IMR-90 (cell line): ENCODE data around the gene PTPRN2. TPM values are rescaled to one million over a fixed set of nuclear protein-coding genes. Genes with fewer than 3 reads are reported as not detected.

Source experiments
- ATAC-seq: fragments of 200-7000 bp; cut with Tn5 transposase; 2 replicates; pipeline ENCODE4 v1.9.1; 2020; ENCODE audit warnings: low read depth, mild to moderate bottlenecking, moderate library complexity
- BruUV-seq: library from RNA; stranded (reverse); fragments of 400-500 nt; replicated peaks from 2 replicates; lab custom pipeline; 2021; lab: Mats Ljungman, UMichigan
- CTCF ChIA-PET: fragments of 300-600 bp; formaldehyde crosslinking; extraction: SDS; loops from one replicate; lab custom pipeline; 2021; ENCODE audit warnings: antibody characterized with exemption; lab: Yijun Ruan, JAX
- POLR2A ChIA-PET: fragments of 300-600 bp; sonication (Branson Sonifier 250); formaldehyde crosslinking; loops from one replicate; lab custom pipeline; 2022; ENCODE audit warnings: antibody characterized with exemption; ENCODE audit not compliant: unreplicated experiment; lab: Charles Lee
- DNase-seq: peaks from one replicate; pipeline ENCODE4 v3.0.0; 2013
- H2AFZ ChIP-seq: replicated peaks from 2 replicates; pipeline ENCODE3; 2013; ENCODE audit warnings: low read length, mild to moderate bottlenecking; ENCODE audit not compliant: poor library complexity
- H2AK5ac ChIP-seq: 2 replicates; pipeline ENCODE4 v1.6.1; 2013; ENCODE audit warnings: low read depth, low read length, inconsistent platforms
- H2AK9ac ChIP-seq: replicated peaks from 2 replicates; pipeline ENCODE3; 2013; ENCODE audit warnings: mild to moderate bottlenecking, low read depth, low read length, moderate library complexity; ENCODE audit not compliant: poor library complexity
- H2BK120ac ChIP-seq: 2 replicates; pipeline ENCODE4 v1.6.1; 2013; ENCODE audit warnings: low read depth, low read length, inconsistent platforms
- H2BK15ac ChIP-seq: 3 replicates; pipeline ENCODE4 v1.6.1; 2013; ENCODE audit warnings: low read depth, low read length, inconsistent platforms
- H2BK20ac ChIP-seq: 2 replicates; pipeline ENCODE4 v1.6.1; 2013; ENCODE audit warnings: low read depth, mild to moderate bottlenecking, inconsistent platforms, low read length, moderate library complexity
- H2BK5ac ChIP-seq: 2 replicates; pipeline ENCODE4 v1.6.1; 2013; ENCODE audit warnings: mild to moderate bottlenecking, low read depth, low read length, inconsistent platforms; ENCODE audit not compliant: poor library complexity, severe bottlenecking
- H3K14ac ChIP-seq: replicated peaks from 2 replicates; pipeline ENCODE4 v1.6.1; 2013; ENCODE audit warnings: low read depth, low read length, inconsistent platforms
- H3K18ac ChIP-seq: 2 replicates; pipeline ENCODE4 v1.6.1; 2013; ENCODE audit warnings: low read depth, low read length, control low read depth
- H3K23ac ChIP-seq: 2 replicates; pipeline ENCODE4 v1.6.1; 2013; ENCODE audit warnings: low read depth, low read length, inconsistent platforms
- H3K27ac ChIP-seq: 2 replicates; pipeline ENCODE4 v1.5.1; 2013; ENCODE audit warnings: mild to moderate bottlenecking, control low read depth, low read length; ENCODE audit not compliant: insufficient read depth
- H3K27me3 ChIP-seq: 2 replicates; pipeline ENCODE4 v1.6.1; 2013; ENCODE audit warnings: low read length; ENCODE audit not compliant: control insufficient read depth, insufficient read depth
- H3K36me3 ChIP-seq: 2 replicates; pipeline ENCODE4 v1.6.1; 2013; ENCODE audit warnings: low read length, mixed read lengths; ENCODE audit not compliant: control insufficient read depth, insufficient read depth
- H3K4ac ChIP-seq: 2 replicates; pipeline ENCODE4 v1.6.1; 2013; ENCODE audit warnings: low read depth, low read length, inconsistent platforms
- H3K4me1 ChIP-seq: 2 replicates; pipeline ENCODE4 v1.6.1; 2013; ENCODE audit warnings: low read length, mixed read lengths; ENCODE audit not compliant: control insufficient read depth, insufficient read depth
- H3K4me2 ChIP-seq: 2 replicates; pipeline ENCODE4 v1.6.1; 2013; ENCODE audit warnings: low read depth, mild to moderate bottlenecking, control low read depth, low read length, moderate library complexity
- H3K4me3 ChIP-seq: 2 replicates; pipeline ENCODE4 v1.5.1; 2013; ENCODE audit warnings: low read depth, mild to moderate bottlenecking, control low read depth, low read length, moderate library complexity; ENCODE audit not compliant: insufficient read depth
- H3K56ac ChIP-seq: 2 replicates; pipeline ENCODE4 v1.6.1; 2013; ENCODE audit warnings: low read length, inconsistent platforms; ENCODE audit not compliant: insufficient read depth; ENCODE audit errors: extremely low read depth
- H3K79me1 ChIP-seq, 2 experiments: 2 replicates each; pipeline ENCODE4 v1.6.1; 2013; ENCODE audit warnings: low read length in 2 of 2, inconsistent platforms in 1 of 2, low read depth in 1 of 2
- H3K9ac ChIP-seq: 2 replicates; pipeline ENCODE4 v1.6.1; 2013; ENCODE audit warnings: low read depth, low read length, control low read depth
- H3K9me1 ChIP-seq: 2 replicates; pipeline ENCODE4 v1.6.1; 2013; ENCODE audit warnings: low read length, inconsistent platforms; ENCODE audit not compliant: insufficient read depth
- H3K9me3 ChIP-seq: 2 replicates; pipeline ENCODE4 v1.6.1; 2013; ENCODE audit warnings: low read length; ENCODE audit not compliant: control insufficient read depth, insufficient read depth
- H4K20me1 ChIP-seq: 2 replicates; pipeline ENCODE4 v1.6.1; 2013; ENCODE audit warnings: low read length, inconsistent platforms; ENCODE audit not compliant: insufficient read depth
- H4K5ac ChIP-seq: 2 replicates; pipeline ENCODE4 v1.6.1; 2013; ENCODE audit warnings: mild to moderate bottlenecking, low read depth, low read length, control low read depth
- H4K8ac ChIP-seq, 2 experiments: 2 replicates each; pipeline ENCODE4 v1.6.1; 2013; ENCODE audit warnings: low read depth in 2 of 2, low read length in 2 of 2, control low read depth in 1 of 2, inconsistent platforms in 1 of 2
- H4K91ac ChIP-seq: 2 replicates; pipeline ENCODE4 v1.6.1; 2013; ENCODE audit warnings: low read depth, low read length, inconsistent platforms; ENCODE audit not compliant: insufficient read depth
- MAFK ChIP-seq: IDR thresholded peaks from 2 replicates; pipeline ENCODE4 v1.6.1; 2012; ENCODE audit warnings: low read depth, low read length, improper control_type of control experiment
- WGBS, 2 experiments: methylation state at CpG; one replicate each; pipeline versions ENCODE4 v1.1.5 to v1.1.7; 2013; ENCODE audit warnings: missing lambda C conversion rate in 2 of 2; ENCODE audit not compliant: insufficient read length in 1 of 2; ENCODE audit errors: extremely low coverage in 2 of 2; 5-methylcytosine and 5-hydroxymethylcytosine counted together
- dilution Hi-C: fragments of 300-500 bp; cut with HindIII; formaldehyde crosslinking; loops from one replicate; pipeline ENCODE4 v1.14.3; 2018; ENCODE audit warnings: low sequenced_read_pairs; ENCODE audit not compliant: unreplicated experiment
- in situ Hi-C: fragments of 300-500 bp; cut with MboI; formaldehyde crosslinking; loops from 3 replicates; pipeline ENCODE4 v1.14.3; 2019; ENCODE audit warnings: low sequenced_read_pairs, inconsistent platforms, mixed read lengths
- intact Hi-C: fragments of 100-400 bp; cut with micrococcal nuclease; formaldehyde crosslinking; loops from 2 replicates; pipeline ENCODE4 v1.10.0; 2022
- polyA plus RNA-seq, 3 experiments: library from polyadenylated mRNA; depleted of rRNA; stranded (reverse); fragments of >200 nt; gene quantifications; 2 replicates each; pipeline ENCODE4 v1.2.3, GENCODE V29; 2012; ENCODE audit warnings: low replicate concordance in 1 of 3
- total RNA-seq: library from RNA; depleted of rRNA; stranded (reverse); fragments of >200 nt; gene quantifications from 2 replicates; pipeline ENCODE4 v1.2.3, GENCODE V29; 2012

PTPRN2 gene
- total and polyA plus RNA-seq, 2 of the 4 experiments (the other 2 are of a cell fraction): 0.03 TPM; not detected in 1

GRCh38 chr7:158351051-158351450, 236.6 kb downstream of the PTPRN2 start:
- Histone ChIP-seq H3K27me3 (no peaks in the 10 kb centered on the region), H3K9me3 (peaks cover 36% of the 10 kb centered on the region), H3K4me2 (no peak overlapping the region), H2AK5ac (no peak overlapping the region), H2BK15ac (no peak overlapping the region), H3K4ac (no peak overlapping the region), H3K4me3 (no peak overlapping the region), H3K9ac (no peak overlapping the region), H2AFZ (no peak overlapping the region), H3K23ac (no peak overlapping the region), H3K4me1 (no peaks in the 10 kb centered on the region), H4K8ac (no peak overlapping the region), H4K91ac (no peak overlapping the region), H4K20me1 (no peaks in the 10 kb centered on the region), H3K36me3 (no peaks in the 10 kb centered on the region), H3K18ac (no peak overlapping the region), H2BK5ac (no peak overlapping the region), H3K9me1 (no peaks in the 10 kb centered on the region), H4K5ac (no peak overlapping the region), H2BK20ac (no peak overlapping the region), H3K27ac (no peak overlapping the region), H3K79me1 (no peaks in the 10 kb centered on the region), H3K56ac (no peak overlapping the region), H3K14ac (no peak overlapping the region), H2BK120ac (no peak overlapping the region), H2AK9ac (no peak overlapping the region)
- TF ChIP-seq MAFK: no peak
- ChIA-PET CTCF (no interaction called here), POLR2A (no interaction called here)
- dilution Hi-C loops: no loop called here
- no TSS peak for BruUV-seq
- in situ Hi-C loops: no loop called here
- intact Hi-C loops: no loop called here
- ATAC-seq: no peak
- DNase-seq: no peak
- 30% methylated on average over 2 of the region's 11 CpGs; no CpG with 5 or more reads in 1 of the 2 experiments for WGBS, 2 experiments
